DMS79 (cell line): ENCODE results near the gene PLPPR4.
"Not testable (repeated sequence)": the region's sequence is repeated elsewhere in the genome, so short reads cannot be mapped to it uniquely, and the experiment has no call there.

Source experiments
- DNase-seq: peaks from one replicate; lab custom pipeline; 2025; lab: John Stamatoyannopoulos, UW

The PLPPR4 gene

DNA sequence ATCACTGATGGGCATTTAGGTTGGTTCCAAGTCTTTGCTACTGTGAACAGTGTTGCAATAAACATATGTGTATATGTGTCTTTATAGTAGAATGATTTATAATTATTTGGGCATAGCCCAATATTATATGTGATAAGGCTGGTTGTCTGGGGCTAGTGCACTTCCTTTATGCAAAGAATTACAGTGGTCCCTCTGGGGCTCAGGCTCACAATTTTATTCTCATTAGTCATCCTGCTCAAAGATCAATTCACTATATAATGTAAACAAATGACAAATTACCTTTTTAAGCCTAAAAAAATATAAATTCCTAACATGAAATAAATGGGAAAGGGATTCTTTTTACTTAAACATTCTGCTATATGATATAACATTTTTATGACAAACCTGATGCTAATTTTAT, 5.0 kb downstream of the PLPPR4 start:
- no peak for DNase-seq

DNA sequence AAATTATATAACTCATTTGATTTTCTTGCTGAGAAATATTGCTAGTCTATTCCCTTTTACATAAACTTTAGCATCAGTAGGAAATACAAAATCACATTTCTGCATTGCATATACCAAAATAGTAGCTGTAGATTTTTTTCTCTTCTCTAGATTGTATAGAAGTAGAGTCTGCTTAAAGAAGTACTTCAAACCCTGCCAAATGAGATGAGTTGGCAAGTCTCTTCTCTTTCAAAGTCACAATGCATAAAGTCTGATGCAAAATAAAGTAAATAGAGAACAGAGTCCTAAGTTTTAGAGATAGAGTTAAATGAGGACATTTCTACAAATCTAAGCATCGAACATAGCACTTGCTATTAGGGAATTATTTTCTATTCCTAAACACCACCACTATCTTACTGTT, 6.4 kb downstream of the PLPPR4 start:
- DNase-seq = no peak

DNA sequence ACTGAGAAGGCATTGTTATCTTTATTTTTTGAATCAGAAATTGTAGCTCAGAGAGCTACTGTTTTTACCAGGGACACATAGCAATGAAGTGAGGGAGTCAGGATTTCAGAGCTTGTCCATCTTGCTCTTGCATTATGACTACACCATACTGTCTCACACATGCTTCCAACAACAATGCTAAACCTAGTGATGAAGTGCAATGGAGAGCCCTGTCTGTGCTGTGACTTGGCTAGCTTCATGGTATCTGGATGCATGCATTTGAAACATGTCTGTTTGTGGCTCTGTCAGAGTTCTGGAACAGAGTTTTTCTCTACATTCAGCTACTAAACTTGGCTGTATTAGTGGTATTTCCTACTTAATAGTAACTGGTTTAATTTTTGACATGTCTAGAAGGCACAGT, 7.0 kb downstream of the PLPPR4 start:
- DNase-seq = no peak

DNA sequence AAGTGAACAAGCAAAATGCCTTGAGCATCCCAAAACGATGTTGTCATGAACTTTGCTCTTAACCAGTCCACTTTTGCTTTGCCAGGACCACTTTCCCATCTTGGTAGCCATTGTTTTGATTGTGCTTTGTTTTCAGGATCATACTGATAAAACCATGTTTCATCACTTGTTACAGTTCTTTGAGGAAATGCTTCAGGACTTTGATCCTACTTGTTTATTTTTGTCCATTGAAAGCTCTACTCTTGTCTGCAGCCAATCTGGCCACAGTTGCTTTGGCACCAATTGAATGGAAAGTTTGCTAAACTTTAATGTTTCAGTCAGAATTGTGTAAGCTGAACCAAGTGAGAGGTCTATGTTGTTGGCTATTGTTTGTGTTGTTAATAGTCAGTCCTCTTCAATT, 12.8 kb downstream of the PLPPR4 start:
- no peak for DNase-seq

DNA sequence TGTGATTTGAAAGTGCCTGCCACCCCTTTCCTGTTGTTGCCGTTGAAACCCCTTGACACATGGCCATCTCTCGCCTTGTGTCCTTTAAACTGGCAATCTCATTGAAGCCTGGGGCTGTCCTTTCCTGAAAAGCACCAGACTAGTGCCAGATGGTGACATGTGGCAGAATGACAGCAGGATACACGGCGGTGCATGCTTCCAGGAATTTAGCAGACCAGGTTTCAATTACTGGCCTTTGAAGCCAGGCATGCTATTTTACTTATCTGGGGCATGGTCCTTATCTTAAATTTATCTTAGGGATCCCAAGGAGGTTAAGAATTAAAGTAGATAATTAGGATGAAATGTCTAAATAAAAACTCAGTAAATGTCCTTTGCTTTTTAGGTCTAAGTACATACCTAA, 15.2 kb downstream of the PLPPR4 start:
- DNase-seq = no peak

DNA sequence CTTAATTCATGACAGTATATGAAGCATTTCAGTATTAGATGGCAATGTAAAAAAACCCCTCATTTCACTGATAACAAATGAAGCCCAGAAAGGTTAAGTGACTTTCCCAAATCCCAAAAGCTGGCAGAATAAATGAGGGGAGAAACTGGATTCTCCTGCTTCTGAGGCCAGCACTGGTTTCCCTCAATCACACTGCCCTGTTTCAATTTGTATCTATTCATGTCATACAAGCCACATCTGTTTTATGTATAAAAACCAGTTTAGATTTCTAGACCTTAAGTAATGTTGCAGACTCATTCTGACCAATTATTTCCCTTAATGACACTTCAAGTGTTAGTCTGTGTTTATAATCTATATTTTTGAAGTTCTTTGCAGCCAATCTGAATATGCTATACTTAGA, 16.8 kb downstream of the PLPPR4 start:
- no peak for DNase-seq

DNA sequence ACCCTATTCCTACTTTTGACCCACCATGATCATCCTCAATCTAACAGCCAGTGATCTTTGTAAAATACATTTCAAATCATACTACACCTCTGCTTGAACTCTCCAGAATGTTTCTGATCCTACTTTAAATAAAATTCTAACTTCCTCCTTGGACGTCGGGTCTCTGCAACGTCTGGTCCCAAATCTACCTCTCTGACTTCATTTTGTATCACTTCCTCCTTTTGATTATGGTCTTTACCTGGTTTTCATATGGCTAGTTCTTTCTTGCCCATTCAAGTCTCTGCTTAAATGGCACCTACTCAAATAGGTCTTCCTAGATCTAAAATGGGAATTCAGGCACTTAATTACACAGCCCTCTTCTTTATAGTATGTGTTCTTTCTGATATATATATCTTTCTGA, 18.2 kb downstream of the PLPPR4 start:
- DNase-seq = no peak

DNA sequence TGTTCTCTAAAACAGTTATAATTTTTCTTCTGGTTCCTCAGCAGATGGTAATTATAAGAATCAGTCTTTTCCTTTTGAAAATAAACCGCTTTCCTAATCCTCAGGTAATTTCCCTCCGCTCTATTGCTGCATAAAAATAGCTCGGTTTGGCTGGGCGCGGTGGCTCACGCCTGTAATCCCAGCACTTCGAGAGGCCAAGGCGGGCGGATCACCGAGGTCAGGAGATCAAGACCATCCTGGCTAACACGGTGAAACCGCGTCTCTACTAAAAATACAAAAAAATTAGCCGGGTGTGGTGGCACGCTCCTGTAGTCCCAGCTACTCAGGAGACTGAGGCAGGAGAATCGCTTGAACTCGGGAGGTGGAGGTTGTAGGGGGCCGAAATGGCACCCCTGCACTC, 19.2 kb downstream of the PLPPR4 start:
- not testable (repeated sequence) for DNase-seq

DNA sequence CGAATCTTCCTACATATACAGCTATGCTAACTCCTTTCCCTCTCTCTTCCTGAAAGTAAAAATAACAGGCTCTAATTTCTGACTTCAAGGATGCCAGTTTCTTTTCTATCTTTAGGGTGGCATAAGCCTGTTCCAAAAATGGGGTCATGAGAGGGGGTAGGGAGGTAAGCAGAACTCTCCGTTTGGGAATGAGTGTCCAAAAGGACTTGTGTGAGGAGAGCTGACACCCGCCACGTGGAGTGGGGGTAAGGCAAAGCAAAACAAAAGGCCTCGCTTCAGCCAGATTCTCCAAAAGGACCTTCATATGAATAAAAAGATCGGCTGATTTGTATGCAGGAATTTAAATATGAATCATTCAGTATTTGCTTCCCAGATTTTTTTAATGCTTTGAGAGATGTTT, 28.6 kb downstream of the PLPPR4 start:
- no peak for DNase-seq

DNA sequence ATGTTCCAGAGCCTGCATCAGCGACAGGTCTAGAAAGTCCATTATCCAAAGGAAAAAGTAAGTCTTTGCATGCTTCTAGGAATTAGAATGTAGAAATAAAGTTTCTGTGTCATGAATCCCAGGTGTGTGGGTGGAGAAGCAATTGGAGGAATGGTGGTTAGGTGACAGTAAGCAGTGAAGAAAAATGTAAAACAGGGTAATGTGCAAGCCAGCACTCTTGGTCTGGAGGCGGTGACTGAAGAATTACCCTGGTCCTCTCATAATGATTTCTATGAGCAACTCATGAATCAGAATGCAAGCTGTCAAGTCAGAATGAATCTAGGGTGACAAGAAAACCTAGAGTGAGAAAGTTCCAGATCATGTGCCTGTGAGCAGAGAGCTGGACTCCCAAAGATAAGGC, 33.6 kb downstream of the PLPPR4 start:
- no peak for DNase-seq

DNA sequence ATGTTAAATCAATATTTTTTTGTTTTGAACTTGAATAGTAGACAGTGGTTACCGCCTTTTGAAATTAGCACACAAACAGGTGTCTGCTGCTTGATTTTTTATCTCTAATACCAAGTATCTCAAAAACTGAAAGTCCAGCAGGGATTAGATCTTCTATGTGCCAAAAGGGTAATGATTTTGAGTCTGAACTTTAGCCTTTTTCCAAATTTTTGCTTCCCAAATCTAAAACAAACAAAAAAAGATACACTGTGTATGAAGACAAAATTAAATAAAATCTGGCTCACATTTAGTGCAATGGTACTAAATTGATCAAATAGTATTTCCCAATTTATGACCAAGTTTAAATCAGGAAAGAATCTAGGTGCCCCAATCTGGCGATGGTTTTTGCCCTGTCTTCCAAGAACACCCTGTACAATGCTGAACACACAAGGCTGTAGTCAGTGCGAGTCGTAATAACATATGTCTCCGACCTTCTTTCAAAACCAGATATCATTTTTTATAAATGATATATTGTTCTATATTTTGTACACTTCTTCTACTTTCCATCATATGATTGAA, 40.5 kb downstream of the PLPPR4 start:
- no peak for DNase-seq

DNA sequence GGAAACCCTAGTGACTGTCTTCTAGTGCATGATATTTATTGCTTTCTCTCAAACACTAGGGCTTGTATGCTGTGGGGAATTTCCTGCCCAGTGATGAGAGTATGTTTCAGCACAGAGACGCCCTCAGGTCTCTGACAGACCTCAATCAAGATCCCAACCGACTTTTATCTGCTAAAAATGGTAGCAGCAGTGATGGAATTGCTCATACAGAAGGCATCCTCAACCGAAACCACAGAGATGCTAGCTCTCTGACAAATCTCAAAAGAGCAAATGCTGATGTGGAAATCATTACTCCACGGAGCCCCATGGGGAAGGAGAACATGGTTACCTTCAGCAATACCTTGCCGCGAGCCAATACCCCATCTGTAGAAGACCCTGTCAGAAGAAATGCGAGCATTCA, 41.3 kb downstream of the PLPPR4 start:
- DNase-seq = no peak

DNA sequence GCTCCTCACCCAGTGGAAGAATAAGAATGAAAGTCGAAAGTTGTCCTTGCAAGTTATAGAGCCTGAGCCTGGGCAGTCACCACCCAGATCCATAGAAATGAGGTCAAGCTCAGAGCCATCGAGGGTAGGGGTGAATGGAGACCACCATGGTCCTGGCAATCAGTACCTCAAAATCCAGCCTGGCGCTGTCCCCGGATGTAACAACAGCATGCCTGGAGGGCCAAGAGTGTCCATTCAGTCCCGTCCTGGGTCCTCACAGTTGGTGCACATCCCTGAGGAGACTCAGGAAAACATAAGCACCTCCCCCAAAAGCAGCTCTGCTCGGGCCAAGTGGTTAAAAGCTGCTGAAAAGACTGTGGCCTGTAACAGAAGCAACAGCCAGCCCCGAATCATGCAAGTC, 41.8 kb downstream of the PLPPR4 start:
- DNase-seq = no peak

DNA sequence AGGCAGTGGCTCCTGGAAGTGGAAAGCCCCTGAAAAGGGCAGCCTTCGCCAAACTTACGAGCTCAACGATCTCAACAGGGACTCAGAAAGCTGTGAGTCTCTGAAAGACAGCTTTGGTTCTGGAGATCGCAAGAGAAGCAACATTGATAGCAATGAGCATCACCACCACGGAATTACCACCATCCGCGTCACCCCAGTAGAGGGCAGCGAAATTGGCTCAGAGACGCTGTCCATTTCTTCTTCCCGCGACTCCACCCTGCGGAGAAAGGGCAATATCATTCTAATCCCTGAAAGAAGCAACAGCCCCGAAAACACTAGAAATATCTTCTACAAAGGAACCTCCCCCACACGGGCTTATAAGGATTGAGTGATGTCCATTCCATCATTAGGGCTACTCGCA, 42.4 kb downstream of the PLPPR4 start:
- no peak for DNase-seq

DNA sequence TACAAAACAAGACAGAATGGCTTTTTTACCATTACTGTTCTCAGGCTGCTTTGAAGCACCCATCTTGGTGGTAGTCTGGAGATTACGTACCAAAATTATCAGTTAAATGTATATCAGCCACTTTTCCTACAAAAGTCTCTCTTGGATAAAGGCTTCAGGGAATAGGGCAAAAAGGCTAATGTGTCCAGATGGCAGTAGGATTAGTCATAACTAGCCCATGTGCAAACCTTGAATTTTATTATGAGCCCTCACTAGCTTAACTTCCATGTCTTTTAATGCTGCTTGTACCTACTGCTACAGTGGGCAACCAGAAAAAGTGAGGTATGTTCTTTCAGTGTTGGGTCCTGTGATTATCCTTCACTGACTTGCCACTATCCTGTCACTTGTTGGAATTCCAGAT, 51.0 kb downstream of the PLPPR4 start:
- DNase-seq = no peak

DNA sequence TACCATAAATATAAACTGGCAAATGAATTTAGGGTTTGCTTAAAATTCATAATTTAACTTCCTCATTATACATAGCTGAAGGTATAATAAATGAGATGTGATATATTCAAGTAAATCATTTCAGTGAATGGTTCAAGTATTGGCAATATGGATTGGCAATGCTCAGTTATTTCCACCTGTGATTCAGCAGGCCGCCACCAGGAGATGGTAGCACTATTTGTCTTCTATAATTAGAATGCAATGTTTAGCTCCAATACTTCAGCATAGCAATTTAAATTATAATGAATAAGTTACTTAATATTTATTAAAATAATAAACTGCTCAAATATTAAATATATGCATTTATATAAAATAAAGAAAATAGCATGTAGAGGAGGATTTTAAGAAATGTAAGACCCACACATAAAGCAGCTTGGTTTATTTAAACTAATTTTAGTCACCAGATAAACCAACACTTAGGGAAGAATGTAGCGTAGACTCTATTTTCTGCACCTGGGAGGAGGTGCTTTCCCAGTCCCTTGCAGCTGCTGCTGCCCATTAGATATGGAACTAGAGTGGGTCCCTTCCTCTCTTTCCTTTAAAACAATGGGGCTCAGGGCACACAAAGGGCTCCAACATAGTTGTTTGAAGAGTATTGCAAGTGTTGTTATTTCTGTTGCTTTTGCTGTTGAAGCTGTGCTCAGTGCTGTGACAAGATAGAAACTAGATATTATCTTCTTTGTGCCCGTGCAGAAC, 62.1 kb downstream of the PLPPR4 start:
- DNase-seq = no peak

DNA sequence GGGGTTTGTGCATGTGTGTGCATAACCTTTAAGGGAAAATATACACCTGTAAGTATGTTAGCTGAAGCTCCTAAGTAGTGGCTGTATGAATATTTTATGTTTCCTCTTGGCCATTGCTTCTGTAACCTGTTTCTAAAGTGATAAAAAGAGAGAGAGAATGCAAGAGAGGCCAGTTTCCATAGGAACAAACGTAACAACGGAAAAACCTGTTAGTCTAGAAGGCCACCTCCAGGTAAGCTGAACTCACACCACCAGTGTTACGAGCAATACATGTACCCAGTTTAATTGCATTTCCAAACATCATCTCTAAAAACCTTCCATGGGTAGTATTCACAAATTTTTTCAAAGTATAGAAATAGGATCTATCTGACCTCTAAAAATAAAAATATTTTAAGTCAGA, 63.1 kb downstream of the PLPPR4 start:
- peak; percentile 16 for DNase-seq

DNA sequence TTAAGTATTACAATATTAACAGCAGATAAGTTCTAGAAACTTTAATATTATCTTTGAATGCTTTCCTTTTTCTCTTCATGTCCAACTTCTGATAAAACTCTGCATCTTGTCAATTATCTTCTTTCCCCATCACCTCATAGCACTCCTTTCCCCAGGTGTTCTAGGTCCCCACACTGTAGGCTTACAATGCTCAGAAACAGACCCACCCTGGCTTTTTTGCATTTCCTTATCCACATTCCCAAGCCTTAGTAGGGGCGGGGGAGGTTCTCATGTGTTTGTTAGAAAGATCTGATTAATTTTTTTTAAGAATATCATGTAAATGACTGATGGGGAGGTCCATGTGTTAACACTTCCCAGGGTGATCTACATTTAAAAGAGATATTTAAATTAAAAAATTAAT, 63.9 kb downstream of the PLPPR4 start:
- no peak for DNase-seq

DNA sequence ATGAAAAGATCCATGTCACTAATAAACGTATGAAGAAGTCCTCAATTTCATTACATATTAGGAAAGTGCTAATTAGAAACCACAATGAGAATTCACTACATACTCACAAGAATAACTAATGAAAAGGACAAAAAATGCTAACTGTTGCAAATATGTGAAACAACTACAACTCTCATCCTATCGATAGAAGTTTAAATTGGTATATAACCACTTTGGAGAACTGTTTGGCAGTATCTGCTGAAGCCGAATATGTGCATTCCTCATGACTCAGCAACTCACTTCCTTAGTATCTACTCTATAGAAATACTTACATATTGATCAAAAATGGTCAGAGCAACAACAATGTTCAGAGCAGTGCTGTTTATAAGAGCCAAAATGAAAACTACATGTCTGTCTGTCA, 66.8 kb downstream of the PLPPR4 start:
- no peak for DNase-seq

DNA sequence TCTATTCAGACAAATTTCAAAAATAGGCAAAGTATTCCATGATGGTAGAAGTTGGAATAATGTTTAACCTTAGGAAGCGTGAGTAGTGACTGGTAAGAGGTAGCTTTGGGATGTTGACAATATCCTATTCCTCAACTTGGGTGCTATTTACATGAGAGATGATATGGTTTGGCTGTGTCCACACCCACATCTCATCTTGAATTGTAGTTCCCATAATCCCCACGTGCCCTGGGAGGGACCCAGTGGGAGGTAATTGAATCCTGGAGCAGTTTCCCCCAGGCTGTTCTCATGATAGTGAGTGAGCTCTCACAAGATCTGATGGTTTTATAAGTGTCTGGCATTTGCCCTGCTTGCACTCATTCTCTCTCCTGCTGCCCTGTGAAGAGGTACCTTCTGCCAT, 67.3 kb downstream of the PLPPR4 start:
- DNase-seq = no peak

DNA sequence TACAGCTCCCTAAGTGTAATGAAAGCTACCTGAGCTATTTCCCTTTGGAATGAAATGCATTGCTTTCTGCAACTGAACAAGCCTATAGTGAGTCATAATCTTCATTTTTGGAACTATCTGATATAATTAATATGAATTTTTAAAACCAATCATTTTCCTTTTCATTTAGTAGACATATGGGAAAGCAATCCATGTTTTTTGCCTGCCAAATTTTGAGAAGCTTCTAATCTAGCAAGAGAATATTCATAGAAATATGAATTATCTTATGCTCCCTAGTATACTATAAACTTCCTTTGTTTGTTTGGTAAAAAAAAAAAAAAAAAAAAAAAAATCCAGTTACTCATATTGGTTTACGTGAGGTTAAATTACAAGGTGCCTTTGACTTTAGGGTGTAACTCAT, 68.3 kb downstream of the PLPPR4 start:
- no peak for DNase-seq

DNA sequence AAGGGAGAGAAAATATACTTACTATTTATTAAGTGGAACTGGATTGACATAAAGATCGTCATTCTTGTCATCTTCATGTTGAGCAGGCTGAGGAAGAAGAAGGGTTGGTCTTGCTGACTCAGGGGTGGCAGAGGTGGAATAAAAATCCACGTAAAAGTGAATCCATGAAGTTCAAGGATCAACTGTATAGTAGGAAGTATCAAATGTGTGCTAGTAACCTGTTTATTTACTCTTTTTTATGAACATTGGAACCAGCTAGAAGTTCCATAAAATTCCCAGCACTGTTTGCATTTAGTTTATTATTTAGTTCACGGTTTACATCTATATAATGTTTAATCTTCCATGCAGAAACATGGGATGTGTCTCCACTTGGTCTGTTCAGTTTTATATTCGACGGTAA, 70.7 kb downstream of the PLPPR4 start:
- no peak for DNase-seq

DNA sequence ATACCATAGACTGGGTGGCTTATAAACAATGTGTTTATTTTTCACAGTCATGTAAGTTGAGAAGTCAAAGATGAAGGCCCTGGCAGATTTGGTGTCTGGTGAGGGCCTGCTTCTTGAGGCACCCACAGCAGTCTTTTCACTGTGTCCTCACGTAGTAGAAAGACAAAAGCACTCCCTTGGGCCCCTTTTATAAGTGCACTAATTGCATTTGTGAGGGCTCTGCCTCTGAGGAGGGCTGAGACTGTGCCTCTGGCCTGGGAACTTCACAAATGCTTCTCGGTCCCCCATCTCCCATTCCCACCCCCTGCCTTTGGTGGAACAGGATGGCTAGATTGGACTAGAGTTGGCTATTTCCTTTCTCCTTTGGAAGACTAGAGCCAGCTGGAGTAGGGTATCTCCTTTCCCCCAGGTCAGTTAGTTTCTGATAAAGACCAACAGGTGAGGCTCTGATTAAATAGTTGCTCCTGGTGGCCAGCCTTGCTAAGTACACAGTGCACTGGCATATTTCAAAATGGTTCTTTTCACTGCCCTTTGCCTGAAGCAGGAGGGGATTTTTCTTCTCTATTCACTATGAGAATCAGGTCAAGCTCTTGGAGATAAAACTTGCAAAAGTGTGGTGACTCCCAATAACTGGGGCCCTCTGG, 82.9 kb downstream of the PLPPR4 start:
- no peak for DNase-seq
